HepG2 (cell line): ENCODE measurements around the gene ATG16L2. TPM values are rescaled to one million over a fixed set of nuclear protein-coding genes. Genes with fewer than 3 reads are reported as not detected.
A peak's percentile ranks its signal among the peaks of the same experiment; 100 is the strongest.

Experiments used
- ARID5B ChIP-seq: IDR thresholded peaks from 2 replicates; pipeline ENCODE4 v1.4.0; 2020; ENCODE audit warnings: mild to moderate bottlenecking, missing genetic modification reagents
- ASH2L ChIP-seq: fragments of 300-600, 200-600 bp; sonication (generic); IDR thresholded peaks from 2 replicates; pipeline ENCODE4 v1.7.0; 2017; ENCODE audit warnings: low read depth, mild to moderate bottlenecking, moderate library complexity, mixed read lengths, low read length; ENCODE audit not compliant: insufficient read length
- BCL6 ChIP-seq: IDR thresholded peaks from 2 replicates; pipeline ENCODE4 v1.6.1; 2016; ENCODE audit warnings: missing genetic modification reagents, missing compliant biosample characterization
- FOSL2 ChIP-seq: sonication (generic); formaldehyde crosslinking; IDR thresholded peaks from 2 replicates; pipeline ENCODE4 v1.4.0; 2020; ENCODE audit warnings: missing genetic modification reagents
- FOXC1 ChIP-seq: sonication (generic); formaldehyde crosslinking; IDR thresholded peaks from 2 replicates; pipeline ENCODE4 v1.8.0; 2022; ENCODE audit warnings: mild to moderate bottlenecking, missing genetic modification reagents, borderline replicate concordance
- HIVEP1 ChIP-seq: sonication (generic); formaldehyde crosslinking; IDR thresholded peaks from 2 replicates; pipeline ENCODE4 v1.4.0; 2020; ENCODE audit warnings: mild to moderate bottlenecking, missing genetic modification reagents
- LBX2 ChIP-seq: sonication (generic); formaldehyde crosslinking; IDR thresholded peaks from 2 replicates; pipeline ENCODE4 v1.5.0; 2020; ENCODE audit warnings: missing genetic modification reagents, mild to moderate bottlenecking, borderline replicate concordance
- MIER3 ChIP-seq: IDR thresholded peaks from 2 replicates; pipeline ENCODE4 v1.6.1; 2016; ENCODE audit warnings: missing compliant biosample characterization, borderline replicate concordance
- MTA1 ChIP-seq: sonication (generic); formaldehyde crosslinking; IDR thresholded peaks from 2 replicates; pipeline ENCODE4 v1.4.0; 2020; ENCODE audit warnings: missing genetic modification reagents, mild to moderate bottlenecking, borderline replicate concordance
- NBN ChIP-seq: fragments of 450-650 bp; conservative IDR thresholded peaks from 2 replicates; pipeline ENCODE4 v1.6.1; 2017
- POLR2A ChIP-seq, 2 experiments: IDR thresholded peaks; 2 replicates each; pipeline ENCODE4 v1.6.1; 2011; ENCODE audit warnings: low read depth in 2 of 2, low read length in 2 of 2, mild to moderate bottlenecking in 1 of 2, moderate library complexity in 1 of 2; ENCODE audit not compliant: insufficient read depth in 1 of 2
- PRPF4 ChIP-seq: fragments of 200-400 bp; formaldehyde crosslinking; IDR thresholded peaks from 2 replicates; pipeline ENCODE4 v1.6.1; 2016; ENCODE audit warnings: low read length, low read depth; ENCODE audit not compliant: poor library complexity, severe bottlenecking
- RNF2 ChIP-seq: fragments of 450-650 bp; conservative IDR thresholded peaks from 2 replicates; pipeline ENCODE4 v1.6.1; 2016; ENCODE audit warnings: low read depth
- ZEB1 ChIP-seq: IDR thresholded peaks from 2 replicates; pipeline ENCODE4 v1.6.1; 2012; ENCODE audit warnings: mild to moderate bottlenecking, low read depth, inconsistent platforms; ENCODE audit not compliant: insufficient replicate concordance
- ZNF460 ChIP-seq: sonication (generic); formaldehyde crosslinking; IDR thresholded peaks from 2 replicates; pipeline ENCODE4 v1.5.1; 2020; ENCODE audit warnings: missing genetic modification reagents, mild to moderate bottlenecking, borderline replicate concordance
- ZNF543 ChIP-seq: sonication (generic); formaldehyde crosslinking; IDR thresholded peaks from 2 replicates; pipeline ENCODE4 v1.4.0; 2020; ENCODE audit warnings: mild to moderate bottlenecking, missing genetic modification reagents
- ZNF556 ChIP-seq: sonication (generic); formaldehyde crosslinking; IDR thresholded peaks from 2 replicates; pipeline ENCODE4 v1.4.0; 2020; ENCODE audit warnings: mild to moderate bottlenecking, missing genetic modification reagents, borderline replicate concordance
- ZNF614 ChIP-seq: IDR thresholded peaks from 2 replicates; pipeline ENCODE4 v1.6.1; 2018; ENCODE audit warnings: missing biosample characterization, missing genetic modification reagents, inconsistent platforms, borderline replicate concordance
- ZNF710 ChIP-seq: sonication (generic); formaldehyde crosslinking; IDR thresholded peaks from 2 replicates; pipeline ENCODE4 v1.5.0; 2020; ENCODE audit warnings: mild to moderate bottlenecking, missing genetic modification reagents, borderline replicate concordance
- polyA plus RNA-seq, 8 experiments: library from polyadenylated mRNA; depleted of rRNA in 3 of 8; stranded (reverse) in 7 of 8; unstranded in 1 of 8; fragments of >200 nt; fragmentation: Illumina TruSeq in 4 of 8; extraction: Trizol in 4 of 8; gene quantifications; 2 replicates each; pipeline versions ENCODE4 v1.2.1 to v1.2.3, GENCODE V29; 2011 to 2016; ENCODE audit warnings: low read depth in 4 of 8, missing spikeins in 1 of 8, mixed read lengths in 1 of 8; ENCODE audit not compliant: insufficient read depth in 1 of 8
- total RNA-seq, 5 experiments: library from RNA; depleted of rRNA; stranded (reverse); fragments of >200 nt; fragmentation: Illumina TruSeq; extraction: Trizol; gene quantifications; 2 replicates each; pipeline ENCODE4 v1.2.3, GENCODE V29; 2016; ENCODE audit warnings: low read depth in 1 of 5

The ATG16L2 gene
- total and polyA plus RNA-seq, 2 of the 13 experiments (the other 11 are each of a cell fraction or from before 2014, with no cell fraction given): 6.2 to 14.8 TPM

GRCh38 chr11:72766152-72766902 lies 47.9 kb upstream of the ATG16L2 start (continued):
- TF ChIP-seq ASH2L (peak; percentile 54), LBX2 (CRISPR knock-in tag) (peak; percentile 27; the same call in 1 of the 2 replicates), ZNF543 (CRISPR knock-in tag) (peak; percentile 36; the same call in 1 of the 2 replicates), FOSL2 (CRISPR knock-in tag) (peak; percentile 40; the same call in 1 of the 2 replicates), MIER3 (CRISPR knock-in tag) (peak; percentile 72; the same call in 1 of the 2 replicates), FOXC1 (0 out of 2 replicates have a peak, but pooled peaks have one; percentile 41), ZEB1 (peak; percentile 84), PRPF4 (no peak), MTA1 (peak; percentile 99), ZNF710 (CRISPR knock-in tag) (no peak), RNF2 (no peak), ZNF460 (CRISPR knock-in tag) (no peak), POLR2A (IDR thresholded peaks at IDR 0.05; ENCODE audit: insufficient read depth in 1 of 2, low read depth in 2 of 2, low read length in 2 of 2) (no peak; a peak in 1 of 4 replicates), HIVEP1 (peak; percentile 51; the same call in 1 of the 2 replicates), ZNF556 (CRISPR knock-in tag) (peak; percentile 61; the same call in 1 of the 2 replicates), ZNF614 (peak; percentile 88), NBN (no peak), BCL6 (CRISPR knock-in tag) (peak; percentile 44; the same call in 1 of the 2 replicates), ARID5B (peak; percentile 83)
